ENCODE measurements around the gene AGPAT2. TPM values are rescaled to one million over a fixed set of nuclear protein-coding genes. Genes with fewer than 3 reads are reported as not detected.

The AGPAT2 gene
- total RNA-seq, 1 donor from 2014 or later = 129 TPM

GRCh38 chr9:136729926-136730325 lies 42.7 kb upstream of the AGPAT2 start:
- no peak for TF ChIP-seq CTCF (IDR thresholded peaks at IDR 0.05)
- H3K27ac ChIP-seq = no peak overlapping the region
- H3K4me1 ChIP-seq = peaks cover 16 to 18% of the 10 kb centered on the region in 2 donors
- H3K9me3 ChIP-seq = no peaks in the 10 kb centered on the region
- H3K36me3 ChIP-seq = peaks cover 14 to 17% of the 10 kb centered on the region in 2 donors
- no peak overlapping the region for H3K4me3 ChIP-seq
- no peaks in the 10 kb centered on the region for H3K27me3 ChIP-seq
- no peak for DNase-seq (ENCODE audit: low spot score in 2 of 2)
- intact Hi-C loops (cut with DNase I) = loop anchor here (5.0 kb wide), 2 partner anchors 43 to 248 kb away; partner anchors contain the start of genes AGPAT2 and SEC16A

GRCh38 chr9:136729144-136729543 lies 41.9 kb upstream of the AGPAT2 start:
- intact Hi-C loops (cut with DNase I) = loop anchor here (5.0 kb wide), 2 partner anchors 42 to 247 kb away; partner anchors contain the start of genes AGPAT2 and SEC16A
- TF ChIP-seq CTCF (IDR thresholded peaks at IDR 0.05) = no peak
- Histone ChIP-seq H3K4me3 (peak overlapping the region in 1 of 2 donors; percentile 81), H3K27ac (no peak overlapping the region), H3K9me3 (no peaks in the 10 kb centered on the region), H3K36me3 (peaks cover 22 to 25% of the 10 kb centered on the region in 2 donors), H3K27me3 (no peaks in the 10 kb centered on the region), H3K4me1 (peaks cover 16 to 18% of the 10 kb centered on the region in 2 donors)
- DNase-seq (ENCODE audit: low spot score in 2 of 2) = no peak

- no peak for TF ChIP-seq CTCF (IDR thresholded peaks at IDR 0.05)
- no peak overlapping the region for H3K27ac ChIP-seq
- H3K4me3 ChIP-seq = peak overlapping the region; percentile 74 to 81
- intact Hi-C loops (cut with DNase I) = loop anchor here (5.0 kb wide), 2 partner anchors 41 to 246 kb away; partner anchors contain the start of genes AGPAT2 and SEC16A
- no peaks in the 10 kb centered on the region for H3K27me3 ChIP-seq
- H3K36me3 ChIP-seq = peaks cover 27 to 30% of the 10 kb centered on the region in 2 donors
- DNase-seq (ENCODE audit: low spot score in 2 of 2) = no peak
- H3K4me1 ChIP-seq = peaks cover 16 to 18% of the 10 kb centered on the region in 2 donors
- no peaks in the 10 kb centered on the region for H3K9me3 ChIP-seq
Observed at GRCh38 chr9:136728548-136729123, 41.4 kb upstream of the AGPAT2 start.

- H3K36me3 ChIP-seq = peaks cover 32 to 35% of the 10 kb centered on the region in 2 donors
- TF ChIP-seq CTCF (IDR thresholded peaks at IDR 0.05) = peak; percentile 80 to 98 (median 86)
- H3K27ac ChIP-seq = peak overlapping the region in 1 of 2 donors; percentile 45
- peak; percentile 54 to 91 for DNase-seq (ENCODE audit: low spot score in 2 of 2)
- H3K9me3 ChIP-seq = no peaks in the 10 kb centered on the region
- no peaks in the 10 kb centered on the region for H3K27me3 ChIP-seq
- H3K4me3 ChIP-seq = peak overlapping the region; percentile 74 to 81
- intact Hi-C loops (cut with DNase I) = loop anchor here (5.0 kb wide), 2 partner anchors 41 to 246 kb away; partner anchors contain the start of genes AGPAT2 and SEC16A
- H3K4me1 ChIP-seq = peaks cover 16 to 18% of the 10 kb centered on the region in 2 donors
Observed at GRCh38 chr9:136728080-136728547, 40.9 kb upstream of the AGPAT2 start.

GRCh38 chr9:136726631-136727191 lies 39.5 kb upstream of the AGPAT2 start:
- Histone ChIP-seq H3K4me1 (peaks cover 16 to 18% of the 10 kb centered on the region in 2 donors), H3K9me3 (no peaks in the 10 kb centered on the region), H3K27ac (no peak overlapping the region), H3K4me3 (peak overlapping the region; percentile 74 to 81), H3K27me3 (no peaks in the 10 kb centered on the region), H3K36me3 (peaks cover 44 to 48% of the 10 kb centered on the region in 2 donors)
- TF ChIP-seq CTCF (IDR thresholded peaks at IDR 0.05) = no peak
- no peak for DNase-seq (ENCODE audit: low spot score in 2 of 2)
- intact Hi-C loops (cut with DNase I) = loop anchor here (5.0 kb wide), 2 partner anchors 39 to 244 kb away; partner anchors contain the start of genes AGPAT2 and SEC16A

Data from ascending aorta (tissue), 2 donors.